ENCODE data around the gene NEB.

NEB gene

DNA sequence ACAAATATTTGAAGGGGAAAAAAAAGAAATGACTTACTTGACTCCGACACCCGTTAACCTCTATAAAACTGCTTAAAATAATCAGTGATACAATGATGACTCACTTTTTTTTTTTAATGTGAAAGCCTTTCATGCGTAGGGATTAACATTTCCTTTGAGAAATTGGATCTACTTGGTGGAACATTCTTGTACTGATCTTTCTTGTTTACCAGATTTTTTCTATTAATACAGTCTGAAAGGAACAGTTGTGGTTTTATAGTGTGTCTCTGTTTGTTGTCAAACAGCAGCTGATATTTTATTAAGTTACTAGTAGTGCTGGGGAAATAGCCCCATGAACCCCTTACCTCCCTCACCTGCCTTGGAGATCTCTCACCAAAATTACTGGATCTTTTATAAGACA is 40.2 kb upstream of the NEB start:
- no peaks in the 10 kb centered on the region for H3F3A ChIP-seq (ENCODE audit: low read depth)
- no peak overlapping the region for H3K9ac ChIP-seq (ENCODE audit: low read depth, low read length, poor library complexity, severe bottlenecking)
- H3K4me3 ChIP-seq (ENCODE audit: low read length, poor library complexity, severe bottlenecking) = no peak overlapping the region
- H3K79me2 ChIP-seq (ENCODE audit: insufficient read depth, low read length) = no peaks in the 10 kb centered on the region
- H4K20me1 ChIP-seq (ENCODE audit: insufficient read depth, low read length, poor library complexity, severe bottlenecking) = no peaks in the 10 kb centered on the region
- H3K27me3 ChIP-seq (ENCODE audit: insufficient read depth, low read length, poor library complexity, severe bottlenecking) = no peaks in the 10 kb centered on the region
- no peaks in the 10 kb centered on the region for H3K4me1 ChIP-seq (ENCODE audit: insufficient read depth, low read length, poor library complexity, severe bottlenecking)
- H3K9me3 ChIP-seq (ENCODE audit: insufficient read depth, low read depth, low read length) = no peaks in the 10 kb centered on the region
- no peak overlapping the region for H2AFZ ChIP-seq (ENCODE audit: low read length)
- no peaks in the 10 kb centered on the region for H3K36me3 ChIP-seq (ENCODE audit: insufficient read depth, low read length)
- TF ChIP-seq, protein P1, sequence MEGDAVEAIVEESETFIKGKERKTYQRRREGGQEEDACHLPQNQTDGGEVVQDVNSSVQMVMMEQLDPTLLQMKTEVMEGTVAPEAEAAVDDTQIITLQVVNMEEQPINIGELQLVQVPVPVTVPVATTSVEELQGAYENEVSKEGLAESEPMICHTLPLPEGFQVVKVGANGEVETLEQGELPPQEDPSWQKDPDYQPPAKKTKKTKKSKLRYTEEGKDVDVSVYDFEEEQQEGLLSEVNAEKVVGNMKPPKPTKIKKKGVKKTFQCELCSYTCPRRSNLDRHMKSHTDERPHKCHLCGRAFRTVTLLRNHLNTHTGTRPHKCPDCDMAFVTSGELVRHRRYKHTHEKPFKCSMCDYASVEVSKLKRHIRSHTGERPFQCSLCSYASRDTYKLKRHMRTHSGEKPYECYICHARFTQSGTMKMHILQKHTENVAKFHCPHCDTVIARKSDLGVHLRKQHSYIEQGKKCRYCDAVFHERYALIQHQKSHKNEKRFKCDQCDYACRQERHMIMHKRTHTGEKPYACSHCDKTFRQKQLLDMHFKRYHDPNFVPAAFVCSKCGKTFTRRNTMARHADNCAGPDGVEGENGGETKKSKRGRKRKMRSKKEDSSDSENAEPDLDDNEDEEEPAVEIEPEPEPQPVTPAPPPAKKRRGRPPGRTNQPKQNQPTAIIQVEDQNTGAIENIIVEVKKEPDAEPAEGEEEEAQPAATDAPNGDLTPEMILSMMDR (conservative IDR thresholded peaks at IDR 0.05; ENCODE audit: low read length) = no peak
- H3K4me2 ChIP-seq (ENCODE audit: low read depth, low read length, poor library complexity, severe bottlenecking) = no peak overlapping the region
- H3K9me2 ChIP-seq (replicated peaks; ENCODE audit: low read depth, low read length) = no peaks in the 10 kb centered on the region

DNA sequence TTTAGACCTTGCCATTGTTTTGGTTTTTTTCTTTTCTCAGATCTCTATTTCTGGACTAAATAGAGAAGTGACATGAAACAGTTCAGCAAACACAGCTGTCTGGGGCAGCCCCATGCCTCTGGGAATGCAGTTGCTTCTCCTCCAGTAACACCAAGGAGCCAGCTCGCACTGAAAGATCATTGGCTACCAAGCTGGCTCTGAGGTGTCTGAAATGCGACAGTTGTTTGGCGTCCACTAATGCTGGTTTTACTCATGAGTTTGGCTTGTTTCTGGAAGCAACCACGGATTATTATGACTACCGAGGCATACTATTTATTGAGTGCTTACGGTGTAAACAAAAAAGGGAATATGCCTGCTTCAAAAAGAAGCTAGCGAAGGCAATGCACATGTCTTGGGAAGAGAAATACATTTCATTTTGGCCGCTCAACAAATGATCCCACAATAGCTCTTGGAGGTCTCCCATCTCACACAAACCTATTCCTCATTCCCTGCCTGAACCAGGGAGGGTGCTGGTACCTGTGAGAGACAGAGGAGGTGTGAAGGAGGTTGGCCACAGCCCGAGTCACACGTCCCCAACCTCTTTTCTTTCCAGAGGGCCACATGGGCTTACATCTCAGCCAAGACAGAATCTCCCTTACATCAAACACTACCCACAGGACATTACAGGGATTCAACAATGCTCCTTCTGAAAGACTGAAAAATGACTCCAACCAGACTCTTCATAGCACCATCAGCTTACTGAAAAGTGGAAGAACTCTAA is 37.5 kb upstream of the NEB start:
- Histone ChIP-seq H3K9me2 (replicated peaks; ENCODE audit: low read depth, low read length) (no peaks in the 10 kb centered on the region), H3K4me1 (ENCODE audit: insufficient read depth, low read length, poor library complexity, severe bottlenecking) (peaks cover 9% of the 10 kb centered on the region), H2AFZ (ENCODE audit: low read length) (no peak overlapping the region), H3K27me3 (ENCODE audit: insufficient read depth, low read length, poor library complexity, severe bottlenecking) (no peaks in the 10 kb centered on the region), H4K20me1 (ENCODE audit: insufficient read depth, low read length, poor library complexity, severe bottlenecking) (no peaks in the 10 kb centered on the region), H3K4me3 (ENCODE audit: low read length, poor library complexity, severe bottlenecking) (no peak overlapping the region), H3K4me2 (ENCODE audit: low read depth, low read length, poor library complexity, severe bottlenecking) (no peak overlapping the region), H3K36me3 (ENCODE audit: insufficient read depth, low read length) (no peaks in the 10 kb centered on the region), H3K79me2 (ENCODE audit: insufficient read depth, low read length) (no peaks in the 10 kb centered on the region), H3K9me3 (ENCODE audit: insufficient read depth, low read depth, low read length) (no peaks in the 10 kb centered on the region), H3F3A (ENCODE audit: low read depth) (no peaks in the 10 kb centered on the region), H3K9ac (ENCODE audit: low read depth, low read length, poor library complexity, severe bottlenecking) (no peak overlapping the region)
- TF ChIP-seq, protein P1 (conservative IDR thresholded peaks at IDR 0.05; ENCODE audit: low read length) = no peak
- TF ChIP-seq EZH2phosphoT487 (IDR thresholded peaks at IDR 0.05; ENCODE audit: borderline replicate concordance) = no peak

DNA sequence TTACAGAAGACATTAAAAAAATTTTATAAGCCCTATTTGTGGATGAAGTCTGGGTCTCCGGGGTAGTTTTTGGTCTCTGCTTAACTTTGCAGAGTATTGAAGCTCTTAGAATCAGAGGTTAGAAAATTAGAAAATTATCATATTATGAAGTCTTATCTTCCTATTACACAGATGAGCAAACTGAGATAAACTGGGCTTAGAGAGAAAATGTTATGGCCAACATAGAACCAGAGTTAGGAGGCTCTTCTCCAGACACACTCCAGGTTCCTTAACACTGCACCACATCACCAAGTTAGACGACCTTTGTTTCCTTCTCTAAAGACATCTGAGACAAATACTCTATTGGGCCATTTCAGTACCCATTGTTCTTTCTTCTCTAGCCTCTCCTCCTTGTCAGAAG is 36.7 kb upstream of the NEB start:
- Histone ChIP-seq H3K9ac (ENCODE audit: low read depth, low read length, poor library complexity, severe bottlenecking) (no peak overlapping the region), H3K9me2 (replicated peaks; ENCODE audit: low read depth, low read length) (no peaks in the 10 kb centered on the region), H2AFZ (ENCODE audit: low read length) (no peak overlapping the region), H3K4me2 (ENCODE audit: low read depth, low read length, poor library complexity, severe bottlenecking) (no peak overlapping the region), H3K4me1 (ENCODE audit: insufficient read depth, low read length, poor library complexity, severe bottlenecking) (peaks cover 17% of the 10 kb centered on the region), H3F3A (ENCODE audit: low read depth) (no peaks in the 10 kb centered on the region), H3K36me3 (ENCODE audit: insufficient read depth, low read length) (no peaks in the 10 kb centered on the region), H3K9me3 (ENCODE audit: insufficient read depth, low read depth, low read length) (no peaks in the 10 kb centered on the region), H3K79me2 (ENCODE audit: insufficient read depth, low read length) (no peaks in the 10 kb centered on the region), H3K27me3 (ENCODE audit: insufficient read depth, low read length, poor library complexity, severe bottlenecking) (no peaks in the 10 kb centered on the region), H3K4me3 (ENCODE audit: low read length, poor library complexity, severe bottlenecking) (no peak overlapping the region), H4K20me1 (ENCODE audit: insufficient read depth, low read length, poor library complexity, severe bottlenecking) (no peaks in the 10 kb centered on the region)
- TF ChIP-seq, protein P1 (conservative IDR thresholded peaks at IDR 0.05; ENCODE audit: low read length) = no peak
- TF ChIP-seq EZH2phosphoT487 (IDR thresholded peaks at IDR 0.05; ENCODE audit: borderline replicate concordance) = no peak

Measured in Loucy (cell line).